Activated CD8-positive, alpha-beta T cell treated with anti-CD3 and anti-CD28 coated beads, Interleukin-2, amount 10 ng/mL, durations not matched to agents 7 days and 5 days (primary cell): ENCODE results near the gene TCERG1L. TPM values are rescaled to one million over a fixed set of nuclear protein-coding genes. Genes with fewer than 3 reads are reported as not detected.
"Not testable (repeated sequence)": the region's sequence is repeated elsewhere in the genome, so short reads cannot be mapped to it uniquely, and the experiment has no call there.

Experiments used
- ATAC-seq: fragments of 150-1000 bp; cut with Tn5 transposase; one replicate; pipeline ENCODE4 v1.10.0; 2021; ENCODE audit warnings: moderate library complexity
- CTCF ChIA-PET: fragments of 350-600 bp; sonication (Branson Sonifier 250); formaldehyde crosslinking; loops from one replicate; lab custom pipeline; 2021; ENCODE audit warnings: antibody characterized with exemption; lab: Charles Lee
- POLR2A ChIA-PET: fragments of 350-600 bp; sonication (Branson Sonifier 250); formaldehyde crosslinking; loops from one replicate; lab custom pipeline; 2021; ENCODE audit warnings: antibody characterized with exemption; lab: Charles Lee
- DNase-seq: peaks from one replicate; pipeline ENCODE4 v3.0.0-alpha.2; 2020
- H3K27ac Mint-ChIP-seq: one replicate; pipeline ENCODE4 v1.8.0; 2021; ENCODE audit warnings: mild to moderate bottlenecking, mixed read lengths
- H3K27me3 Mint-ChIP-seq: one replicate; pipeline ENCODE4 v1.8.0; 2021; ENCODE audit warnings: low read depth, mixed read lengths
- H3K36me3 Mint-ChIP-seq: one replicate; pipeline ENCODE4 v1.8.0; 2021; ENCODE audit warnings: low read depth, mixed read lengths
- H3K4me1 Mint-ChIP-seq: one replicate; pipeline ENCODE4 v1.8.0; 2021; ENCODE audit warnings: low read depth, mixed read lengths
- H3K4me3 Mint-ChIP-seq: one replicate; pipeline ENCODE4 v1.8.0; 2021; ENCODE audit warnings: mild to moderate bottlenecking, mixed read lengths
- H3K9me3 Mint-ChIP-seq: one replicate; pipeline ENCODE4 v1.8.0; 2022; ENCODE audit warnings: mixed read lengths; ENCODE audit not compliant: insufficient read depth
- total RNA-seq, 2 experiments: library from RNA; stranded (reverse); gene quantifications; one replicate each; pipeline ENCODE4 v1.2.3, GENCODE V29; 2021

The TCERG1L gene
- total RNA-seq, 2 experiments from 2014 or later: 0.08 TPM; not detected in 1

DNA sequence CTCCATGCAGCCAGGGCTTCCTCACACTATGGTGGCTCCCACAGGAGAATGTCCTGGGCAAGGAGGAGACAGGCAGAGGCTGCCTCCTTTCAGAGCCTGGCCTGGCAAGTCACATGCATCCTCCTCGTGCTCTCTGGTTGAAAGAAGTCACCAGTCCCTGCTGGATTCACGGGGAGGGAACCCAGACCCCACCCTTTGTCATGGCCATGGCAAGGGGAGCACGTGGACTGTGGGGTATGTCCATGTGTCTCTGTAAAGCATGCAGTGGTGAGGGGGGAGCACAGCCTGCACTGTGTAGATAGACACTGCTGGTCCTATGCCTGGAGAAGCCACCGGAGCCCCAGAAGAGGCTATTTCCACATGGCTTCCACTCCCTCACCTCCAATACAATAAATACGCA is 225.0 kb downstream of the TCERG1L start:
- Mint-ChIP-seq H3K36me3 (no peaks in the 10 kb centered on the region), H3K4me1 (peaks cover 17% of the 10 kb centered on the region), H3K27ac (no peak overlapping the region), H3K9me3 (no peaks in the 10 kb centered on the region), H3K4me3 (no peak overlapping the region), H3K27me3 (peaks cover 3% of the 10 kb centered on the region)
- ATAC-seq: no peak
- POLR2A ChIA-PET: no interaction called here
- CTCF ChIA-PET: no interaction called here
- DNase-seq: no peak

DNA sequence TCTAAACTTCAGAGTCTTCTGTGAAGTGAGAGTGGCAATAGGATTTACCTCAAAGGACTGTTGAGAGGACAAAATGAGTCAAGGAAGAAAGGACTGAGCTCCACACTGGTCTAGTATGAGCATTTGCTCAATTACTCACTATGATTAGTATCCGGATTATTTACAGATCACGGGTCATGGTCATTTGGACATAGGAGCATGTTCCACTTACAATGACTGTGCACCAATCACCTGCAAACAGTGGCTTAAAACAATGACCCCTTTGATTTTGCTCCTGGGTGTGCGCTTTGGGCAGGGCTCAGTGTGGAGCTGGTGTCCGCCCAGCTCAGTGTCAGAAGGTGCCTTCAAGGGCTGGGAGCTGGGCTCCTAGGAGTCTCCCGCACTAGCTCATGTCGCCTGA is 225.4 kb downstream of the TCERG1L start:
- ATAC-seq (no peak), DNase-seq (no peak)
- no peak overlapping the region for H3K4me3 Mint-ChIP-seq
- POLR2A ChIA-PET: no interaction called here
- H3K9me3 Mint-ChIP-seq: no peaks in the 10 kb centered on the region
- H3K27ac Mint-ChIP-seq: no peak overlapping the region
- no peaks in the 10 kb centered on the region for H3K36me3 Mint-ChIP-seq
- CTCF ChIA-PET: no interaction called here
- peaks cover 21% of the 10 kb centered on the region for H3K4me1 Mint-ChIP-seq
- H3K27me3 Mint-ChIP-seq: peaks cover 3% of the 10 kb centered on the region

DNA sequence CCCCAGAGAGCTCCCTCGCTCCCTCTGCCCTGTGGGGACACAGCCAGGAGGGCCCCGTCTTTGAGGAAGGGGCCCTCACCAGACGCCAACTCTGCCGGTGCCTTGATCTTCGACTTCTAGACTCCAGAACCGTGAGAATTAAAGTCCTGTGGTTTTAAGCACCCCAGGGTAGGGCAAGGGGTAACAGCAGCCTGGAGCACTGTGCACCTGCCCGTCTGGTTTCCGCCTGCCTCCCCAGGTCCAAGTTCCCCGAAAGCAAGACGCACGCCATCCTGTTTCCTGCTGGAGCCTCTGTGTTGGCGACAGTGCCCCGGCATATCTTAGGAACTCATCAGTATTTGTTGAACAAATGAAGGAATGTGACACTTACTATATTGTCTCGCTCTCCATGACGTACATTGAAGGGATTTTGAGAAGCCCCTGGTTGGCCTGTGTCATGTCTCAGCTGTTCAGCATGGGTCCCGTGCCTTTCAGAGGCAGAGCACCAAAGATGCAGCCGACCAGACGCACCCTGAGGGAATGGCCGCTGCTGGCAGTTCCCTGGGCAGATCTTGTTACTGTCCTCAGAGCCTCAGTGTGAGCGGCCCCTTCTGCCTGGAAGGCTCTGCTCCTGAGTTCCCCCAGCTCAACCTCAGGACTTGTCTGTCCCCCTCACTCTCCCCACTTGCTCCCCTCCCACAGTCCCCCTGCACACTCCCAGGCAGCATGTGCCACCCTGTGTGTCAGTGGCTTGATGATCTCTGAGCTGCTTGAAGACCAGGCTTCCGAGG is 226.2 kb downstream of the TCERG1L start:
- peaks cover 25% of the 10 kb centered on the region for H3K4me1 Mint-ChIP-seq
- no peaks in the 10 kb centered on the region for H3K36me3 Mint-ChIP-seq
- H3K9me3 Mint-ChIP-seq: no peaks in the 10 kb centered on the region
- ChIA-PET POLR2A (no interaction called here), CTCF (no interaction called here)
- no peak overlapping the region for H3K27ac Mint-ChIP-seq
- no peak for DNase-seq
- no peak overlapping the region for H3K4me3 Mint-ChIP-seq
- ATAC-seq: peak; percentile 30
- H3K27me3 Mint-ChIP-seq: peaks cover 3% of the 10 kb centered on the region

GRCh38 chr10:131084791-131085090 is 226.8 kb downstream of the TCERG1L start:
- ChIA-PET CTCF (no interaction called here), POLR2A (no interaction called here)
- ATAC-seq (no peak), DNase-seq (no peak)
- H3K36me3 Mint-ChIP-seq: no peaks in the 10 kb centered on the region
- H3K4me3 Mint-ChIP-seq: no peak overlapping the region
- H3K4me1 Mint-ChIP-seq: peaks cover 25% of the 10 kb centered on the region
- peaks cover 3% of the 10 kb centered on the region for H3K27me3 Mint-ChIP-seq
- H3K27ac Mint-ChIP-seq: no peak overlapping the region
- H3K9me3 Mint-ChIP-seq: no peaks in the 10 kb centered on the region

DNA sequence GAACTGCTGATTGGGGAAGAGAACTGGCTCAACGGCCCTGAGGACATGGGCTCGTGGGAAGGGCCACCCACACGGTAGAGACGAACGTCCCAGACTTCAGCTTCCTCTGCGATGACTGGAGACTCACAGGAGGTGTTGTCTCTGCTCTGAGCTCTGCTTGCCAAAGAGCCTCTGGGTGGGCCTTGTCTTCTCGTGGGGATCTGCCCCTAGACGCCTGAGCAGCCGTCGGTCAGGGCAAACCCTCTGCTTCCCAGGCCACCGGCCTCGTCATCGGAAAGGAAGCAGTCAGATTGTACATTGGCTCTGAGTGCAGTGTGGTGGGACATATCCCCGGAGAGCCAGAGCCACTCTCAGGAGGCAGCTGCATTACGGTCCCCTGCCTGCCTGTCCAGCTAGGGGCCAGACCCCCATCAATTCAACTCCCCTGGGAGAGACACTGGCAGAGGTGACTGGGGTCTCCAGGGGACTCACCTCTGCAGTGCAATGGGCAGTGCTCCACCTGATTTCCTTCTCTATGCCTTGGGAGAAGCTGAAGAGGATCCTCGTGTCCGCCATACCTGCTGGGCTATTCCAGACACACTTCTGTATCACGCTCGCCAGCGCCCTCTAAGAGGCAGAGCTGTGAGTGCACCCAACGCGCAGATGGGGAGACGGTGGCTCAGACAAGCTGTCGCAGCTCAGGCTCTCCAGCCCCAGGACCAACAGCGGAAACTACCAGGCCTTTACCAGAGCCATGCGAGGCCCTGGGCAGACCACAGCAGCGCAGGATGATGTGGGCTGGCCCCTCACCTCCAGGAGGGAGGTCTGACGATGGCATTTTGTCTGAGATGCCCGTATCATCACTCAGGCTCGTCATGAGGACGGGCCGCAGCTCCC is 227.4 kb downstream of the TCERG1L start:
- ChIA-PET CTCF (no interaction called here), POLR2A (no interaction called here)
- Mint-ChIP-seq H3K4me1 (peaks cover 25% of the 10 kb centered on the region), H3K9me3 (no peaks in the 10 kb centered on the region), H3K27ac (no peak overlapping the region), H3K36me3 (no peaks in the 10 kb centered on the region), H3K27me3 (peaks cover 3% of the 10 kb centered on the region), H3K4me3 (no peak overlapping the region)
- DNase-seq (no peak), ATAC-seq (no peak)

DNA sequence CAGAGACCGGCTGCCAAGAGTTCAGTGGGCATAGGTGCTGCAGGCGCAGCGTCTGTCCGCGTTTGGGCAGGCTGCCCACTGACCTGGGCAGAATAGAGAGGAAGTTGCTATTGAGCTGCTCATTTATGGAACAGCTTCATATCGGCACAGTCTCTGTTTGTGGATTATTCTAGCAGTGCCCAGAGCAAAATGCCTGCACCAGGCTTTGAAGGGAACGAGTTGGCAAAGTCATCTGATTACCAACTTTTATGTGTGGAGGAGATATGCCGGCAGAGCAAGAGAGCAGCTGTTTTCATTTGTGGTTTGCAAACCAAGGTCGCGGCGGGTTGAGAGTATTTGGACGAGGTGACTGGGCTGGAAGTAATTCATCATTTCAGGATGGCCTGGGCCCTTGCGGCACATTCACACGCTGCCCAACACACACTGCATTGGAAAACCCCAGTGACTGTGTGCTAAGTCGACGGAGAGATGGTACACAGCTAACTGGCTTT is 228.5 kb downstream of the TCERG1L start:
- H3K27ac Mint-ChIP-seq: no peak overlapping the region

DNA sequence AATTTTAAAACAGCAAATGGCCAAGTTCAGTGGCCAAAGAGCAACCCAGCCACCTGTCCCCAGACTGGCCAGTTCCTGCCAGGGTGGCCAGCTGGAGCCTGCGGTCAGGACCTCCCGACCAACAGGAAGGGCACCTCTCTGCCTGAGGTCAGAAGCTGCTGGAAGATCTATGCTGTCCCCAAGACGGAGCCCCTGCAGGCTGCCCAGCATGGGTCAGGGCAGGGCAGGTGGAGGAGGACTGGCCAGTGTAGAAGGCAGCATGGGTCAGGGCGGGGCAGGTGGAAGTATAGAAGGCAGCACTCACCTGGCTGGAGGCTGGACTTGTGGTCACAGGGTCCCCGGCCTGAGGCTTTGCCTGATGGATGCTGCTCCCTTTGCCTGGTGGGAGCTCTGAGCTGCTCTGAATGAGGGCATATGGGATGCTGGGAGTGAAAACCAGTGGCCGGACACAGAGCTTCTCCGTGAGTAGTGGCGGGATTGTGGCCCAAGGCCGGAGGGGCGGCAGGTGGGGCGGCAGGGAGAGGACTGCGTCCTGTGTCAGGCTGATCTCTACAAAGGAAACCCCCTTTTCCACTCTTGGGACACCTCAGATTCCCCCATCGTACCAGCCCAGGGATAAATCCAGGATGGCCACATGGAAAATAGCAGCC is 229.2 kb downstream of the TCERG1L start:
- ATAC-seq: no peak
- H3K36me3 Mint-ChIP-seq: no peaks in the 10 kb centered on the region
- POLR2A ChIA-PET: no interaction called here
- no peak for DNase-seq
- H3K9me3 Mint-ChIP-seq: no peaks in the 10 kb centered on the region
- no peak overlapping the region for H3K4me3 Mint-ChIP-seq
- H3K4me1 Mint-ChIP-seq: peaks cover 30% of the 10 kb centered on the region
- no peak overlapping the region for H3K27ac Mint-ChIP-seq
- CTCF ChIA-PET: no interaction called here
- peaks cover 3% of the 10 kb centered on the region for H3K27me3 Mint-ChIP-seq

More for the DNA sequence above, 228.5 kb downstream of the TCERG1L start:
- H3K4me1 Mint-ChIP-seq: peaks cover 30% of the 10 kb centered on the region
- H3K9me3 Mint-ChIP-seq: no peaks in the 10 kb centered on the region
- DNase-seq (no peak), ATAC-seq (no peak)
- H3K4me3 Mint-ChIP-seq: no peak overlapping the region
- ChIA-PET POLR2A (no interaction called here), CTCF (no interaction called here)
- H3K27me3 Mint-ChIP-seq: peaks cover 3% of the 10 kb centered on the region
- no peaks in the 10 kb centered on the region for H3K36me3 Mint-ChIP-seq

GRCh38 chr10:131081786-131082185 is 229.7 kb downstream of the TCERG1L start:
- Mint-ChIP-seq H3K36me3 (no peaks in the 10 kb centered on the region), H3K4me1 (peaks cover 30% of the 10 kb centered on the region), H3K4me3 (no peak overlapping the region), H3K27me3 (peaks cover 3% of the 10 kb centered on the region), H3K9me3 (no peaks in the 10 kb centered on the region), H3K27ac (peak overlapping the region; percentile 77)
- ChIA-PET CTCF (no interaction called here), POLR2A (no interaction called here)
- DNase-seq (no peak), ATAC-seq (no peak)

DNA sequence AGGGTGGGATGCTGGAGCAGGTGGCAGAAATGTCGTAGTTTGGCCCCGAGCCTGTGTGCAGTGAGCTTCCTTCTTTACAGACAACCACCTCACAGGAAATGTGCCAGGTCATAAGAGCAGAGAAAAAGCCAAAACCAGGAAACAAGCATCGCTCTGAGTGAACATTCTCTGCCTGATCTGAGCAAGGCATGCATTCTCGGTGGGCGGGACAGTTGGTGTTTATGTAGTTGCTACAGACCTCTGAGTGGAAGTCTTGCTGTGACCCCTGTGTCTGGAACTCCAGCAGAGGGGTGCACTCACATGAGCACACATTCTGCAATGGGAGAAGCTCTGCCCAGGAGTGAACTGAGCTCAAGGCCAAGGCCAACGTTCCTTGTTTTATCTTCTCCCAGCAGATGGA is 230.1 kb downstream of the TCERG1L start:
- H3K9me3 Mint-ChIP-seq: no peaks in the 10 kb centered on the region
- H3K27me3 Mint-ChIP-seq: peaks cover 3% of the 10 kb centered on the region
- no peaks in the 10 kb centered on the region for H3K36me3 Mint-ChIP-seq
- no peak overlapping the region for H3K4me3 Mint-ChIP-seq
- DNase-seq (peak; percentile 37), ATAC-seq (peak; percentile 53)
- H3K4me1 Mint-ChIP-seq: peaks cover 30% of the 10 kb centered on the region
- CTCF ChIA-PET: no interaction called here
- POLR2A ChIA-PET: no interaction called here
- H3K27ac Mint-ChIP-seq: peak overlapping the region; percentile 77

DNA sequence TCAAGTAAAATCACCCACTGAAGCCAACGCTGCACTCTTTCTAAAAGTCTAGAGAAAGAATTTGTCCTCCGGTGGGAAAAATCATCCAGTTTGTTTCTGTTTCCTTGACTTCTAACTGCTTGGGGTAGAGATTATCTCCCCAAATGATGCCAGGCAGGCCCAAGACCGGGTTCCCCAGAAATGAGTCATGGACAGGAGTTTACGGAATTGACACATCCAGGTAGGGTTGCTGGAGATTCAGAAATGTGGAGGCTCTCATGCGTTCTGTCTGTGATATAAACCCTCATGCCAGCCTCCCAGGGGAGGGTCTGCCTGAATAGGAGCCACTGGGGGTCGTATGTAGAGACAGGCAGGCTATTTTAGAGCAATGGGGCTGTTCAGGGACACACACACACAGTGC is 230.9 kb downstream of the TCERG1L start:
- no peak overlapping the region for H3K27ac Mint-ChIP-seq
- DNase-seq: no peak
- no peak overlapping the region for H3K4me3 Mint-ChIP-seq
- peaks cover 3% of the 10 kb centered on the region for H3K27me3 Mint-ChIP-seq
- CTCF ChIA-PET: no interaction called here
- no peaks in the 10 kb centered on the region for H3K9me3 Mint-ChIP-seq
- peaks cover 28% of the 10 kb centered on the region for H3K4me1 Mint-ChIP-seq
- no peaks in the 10 kb centered on the region for H3K36me3 Mint-ChIP-seq
- no peak for ATAC-seq
- POLR2A ChIA-PET: no interaction called here

DNA sequence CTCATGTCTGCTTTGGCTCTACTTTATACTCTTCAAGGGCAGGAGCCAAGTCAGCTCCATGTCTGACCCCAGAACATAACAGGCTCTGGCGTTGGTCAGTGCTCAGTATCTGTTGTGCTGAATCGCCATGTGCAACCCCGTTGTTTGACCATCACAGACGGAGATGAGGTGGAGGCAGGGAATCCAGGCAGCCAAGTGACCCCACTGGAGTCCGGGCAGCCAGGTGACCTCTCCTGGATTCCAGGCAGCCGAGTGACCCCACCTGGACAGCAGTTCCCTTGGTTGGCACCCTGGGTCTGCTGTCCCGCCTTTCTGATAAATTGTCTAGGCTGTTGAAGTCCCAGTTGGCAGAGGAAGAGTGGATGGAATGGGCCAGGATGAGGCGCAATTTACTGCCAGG is 232.2 kb downstream of the TCERG1L start:
- Mint-ChIP-seq H3K9me3 (no peaks in the 10 kb centered on the region), H3K27ac (no peak overlapping the region), H3K27me3 (peaks cover 3% of the 10 kb centered on the region), H3K4me3 (no peak overlapping the region), H3K4me1 (peaks cover 23% of the 10 kb centered on the region), H3K36me3 (no peaks in the 10 kb centered on the region)
- DNase-seq: no peak
- no peak for ATAC-seq
- POLR2A ChIA-PET: no interaction called here
- CTCF ChIA-PET: no interaction called here

- H3K27ac Mint-ChIP-seq, H3K9me3 Mint-ChIP-seq, ATAC-seq, H3K4me3 Mint-ChIP-seq, CTCF ChIA-PET, H3K36me3 Mint-ChIP-seq, POLR2A ChIA-PET, H3K27me3 Mint-ChIP-seq, DNase-seq: not testable (repeated sequence)
- peaks cover 21% of the 10 kb centered on the region for H3K4me1 Mint-ChIP-seq
These were observed 232.6 kb downstream of the TCERG1L start for GRCh38 chr10:131078882-131079280.
